ENCODE measurements around the gene HNRNPH3.
"Not testable (repeated sequence)": the region's sequence is repeated elsewhere in the genome, so short reads cannot be mapped to it uniquely, and the experiment has no call there.

The HNRNPH3 gene

DNA sequence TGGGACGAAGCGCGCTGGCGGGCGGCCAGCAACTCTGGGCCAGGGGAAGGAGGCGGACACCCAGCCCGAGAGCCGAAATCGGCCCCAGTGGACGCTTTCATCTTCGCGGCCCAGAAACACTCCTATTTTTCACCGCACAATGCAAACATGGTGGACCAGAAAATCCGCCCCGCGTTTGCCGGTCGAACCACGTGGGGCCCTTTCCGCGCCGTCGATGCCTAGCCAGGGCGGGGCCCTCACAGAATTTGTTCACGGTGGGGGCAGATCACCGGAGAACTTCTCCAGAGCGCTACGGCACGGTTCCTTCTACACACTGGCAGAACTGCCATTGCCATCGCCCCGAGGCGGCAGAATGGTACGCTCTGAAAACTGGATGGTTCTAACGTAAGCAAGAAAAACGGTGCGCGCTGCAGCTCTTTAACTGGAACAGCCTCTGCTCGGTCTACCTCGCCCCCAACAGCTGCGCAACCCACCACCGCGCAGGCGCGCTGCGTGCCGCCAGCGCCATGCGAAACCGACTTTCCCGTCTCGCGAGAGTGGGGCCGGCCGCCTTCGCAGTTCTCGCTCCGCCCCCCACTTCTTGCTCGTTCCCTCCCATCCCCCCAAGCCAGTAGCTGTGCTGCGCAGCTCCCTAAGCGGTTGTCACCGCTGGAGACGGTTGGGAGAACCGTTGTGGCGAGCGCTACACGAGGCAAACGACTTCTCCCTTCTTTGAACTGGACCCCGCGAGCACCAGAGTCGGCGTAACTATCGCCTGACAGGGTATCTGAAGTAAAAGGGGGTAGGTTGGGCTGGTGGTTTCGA lies at the start of gene HNRNPH3:
Gene HNRNPH3 (plus strand): TSS at position 610 of the 804 bp plus-strand sequence. CDS start 5,158 bp downstream, outside the sequence.
- peak; percentile 97 to 98 for DNase-seq (ENCODE audit: low read depth in 2 of 2)

DNA sequence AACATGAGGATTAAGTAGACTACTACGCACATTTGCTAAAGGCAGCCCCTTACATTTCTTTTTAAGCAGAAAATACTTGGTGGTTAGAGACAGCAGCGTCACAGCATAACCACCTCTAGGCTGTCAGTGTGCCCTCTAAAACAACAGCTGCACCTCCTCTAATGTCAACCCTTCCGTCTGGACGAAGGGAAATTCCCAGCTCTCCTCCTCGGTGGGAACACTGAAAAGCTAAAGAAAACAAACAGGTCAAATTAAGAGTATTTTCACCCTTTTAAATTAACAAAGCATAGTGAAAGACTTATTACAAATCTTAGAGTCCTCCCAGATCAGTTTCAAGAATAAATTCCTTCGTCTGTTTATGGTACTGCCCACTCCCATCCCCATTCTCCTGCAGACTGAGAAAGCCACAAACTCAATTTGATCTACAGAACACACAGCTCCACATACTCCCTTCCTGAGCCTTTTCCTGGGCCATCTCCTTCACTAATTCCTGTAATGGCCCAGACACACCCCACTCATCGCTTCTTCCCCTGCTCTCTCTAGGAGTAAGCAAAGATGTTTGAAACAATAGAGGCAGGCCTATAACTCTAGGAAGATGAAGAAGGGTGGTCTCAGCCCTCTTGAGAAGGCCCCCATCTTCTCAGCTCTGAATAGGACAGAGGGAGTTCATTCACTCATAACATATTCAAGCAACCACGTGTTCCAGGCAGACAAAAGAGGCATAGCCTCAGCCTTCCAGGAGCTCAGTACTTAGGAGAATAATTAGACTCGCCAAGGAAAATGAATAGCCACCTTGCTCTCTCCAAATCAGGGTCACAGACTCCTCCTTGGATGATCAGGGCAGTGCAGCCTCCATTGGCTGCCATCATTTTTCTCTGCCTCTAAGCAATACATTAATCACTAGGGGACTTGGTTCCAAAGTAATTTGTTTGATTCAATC lies 47.5 kb upstream of the HNRNPH3 start:
- DNase-seq (ENCODE audit: low read depth in 2 of 2) = no peak

GRCh38 chr10:68288717-68289116 lies 43.1 kb upstream of the HNRNPH3 start:
- DNase-seq (ENCODE audit: low read depth in 2 of 2) = no peak

GRCh38 chr10:68290736-68291135 lies 41.1 kb upstream of the HNRNPH3 start:
- no peak for DNase-seq (ENCODE audit: low read depth in 2 of 2)

DNA sequence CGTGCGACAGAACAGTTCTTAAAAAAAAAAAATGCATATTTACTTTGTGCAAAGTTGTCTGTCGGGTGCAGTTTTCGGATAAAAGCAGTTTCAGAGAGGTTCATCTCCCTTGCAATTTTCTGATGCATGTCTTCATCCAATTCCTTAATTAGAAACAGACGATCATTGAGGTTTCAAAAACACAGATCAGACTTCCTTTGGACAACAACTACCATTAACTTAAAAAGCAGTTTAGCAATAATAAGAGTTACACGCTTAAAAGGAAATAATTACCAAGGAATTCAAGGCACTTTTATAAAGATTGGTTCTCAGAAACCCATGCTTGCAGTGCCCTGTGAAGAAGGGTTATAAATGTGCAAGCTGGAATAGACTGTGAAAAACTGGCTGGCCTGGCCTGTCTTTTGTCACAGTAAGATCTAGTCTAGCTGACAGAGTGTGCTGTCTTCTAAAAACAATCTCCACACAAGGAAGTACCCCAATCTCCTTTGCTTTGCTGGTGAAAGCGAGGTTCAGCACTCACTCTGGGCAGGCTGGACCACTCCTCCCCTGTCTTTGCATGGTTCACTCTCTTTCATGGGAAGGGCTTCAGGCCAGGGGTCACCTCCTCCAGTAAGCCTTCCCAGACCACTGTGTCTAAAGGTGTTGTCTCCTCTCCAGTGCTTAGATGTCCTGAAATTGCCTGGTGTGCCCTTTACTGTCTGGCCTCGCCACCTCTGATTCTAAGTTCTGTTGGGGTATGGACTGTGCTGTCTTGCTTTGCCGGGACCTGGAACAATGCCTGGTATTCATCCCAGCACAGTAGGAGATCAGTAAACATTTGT lies 34.8 kb upstream of the HNRNPH3 start:
- DNase-seq (ENCODE audit: low read depth in 2 of 2) = no peak

DNA sequence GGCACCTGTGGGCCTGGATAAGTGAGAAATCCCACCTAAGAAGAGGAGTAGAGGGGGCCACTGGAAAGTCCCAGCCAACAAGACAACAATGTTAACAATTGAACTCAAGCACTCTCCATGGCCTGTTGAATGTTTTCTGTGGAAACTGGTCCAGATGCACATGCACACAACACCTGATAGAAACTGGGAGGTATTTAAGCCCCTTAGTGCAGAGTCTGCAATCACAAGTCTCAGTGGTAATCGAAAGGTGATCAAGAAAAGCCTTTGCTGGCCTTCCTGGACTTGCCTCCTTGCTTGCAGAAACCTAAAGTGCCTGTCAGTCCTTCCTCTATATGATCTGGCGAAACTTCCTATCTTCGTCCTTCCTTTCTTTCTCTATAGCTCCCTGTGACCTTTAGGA lies 30.6 kb upstream of the HNRNPH3 start:
- DNase-seq (ENCODE audit: low read depth in 2 of 2) = no peak

DNA sequence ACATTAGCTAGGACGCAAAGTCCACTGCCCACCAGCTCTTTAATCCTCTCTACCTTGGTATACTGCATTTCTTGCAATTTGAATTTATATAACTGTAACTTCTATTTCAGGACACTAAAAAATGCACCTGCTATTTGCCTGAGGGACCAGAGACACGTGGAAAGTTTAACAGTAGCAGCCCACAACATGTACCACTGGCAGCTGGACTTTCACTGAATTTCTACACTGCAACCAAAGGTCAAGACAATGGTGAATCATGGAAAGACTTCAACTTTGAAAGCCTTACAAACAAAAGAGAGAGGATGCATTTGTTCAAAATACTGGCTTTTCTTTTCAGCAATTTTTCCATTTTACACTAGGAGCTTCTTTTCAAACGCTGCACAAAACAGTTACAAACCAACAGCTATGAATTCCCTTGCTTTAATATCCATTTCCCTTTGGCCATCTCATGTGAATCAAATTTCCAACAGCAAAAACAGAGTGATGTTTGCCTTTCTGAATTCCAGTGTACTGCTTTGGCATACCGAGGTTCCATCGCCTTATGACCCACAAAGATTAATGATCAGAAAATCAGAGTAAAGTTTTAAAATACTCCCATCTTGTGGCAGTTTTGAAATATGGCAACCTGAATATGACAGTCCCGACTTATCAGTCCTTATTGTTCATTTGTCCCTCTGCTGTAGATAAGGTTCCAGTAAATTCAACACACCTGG lies 29.9 kb upstream of the HNRNPH3 start:
- DNase-seq (ENCODE audit: low read depth in 2 of 2) = no peak

DNA sequence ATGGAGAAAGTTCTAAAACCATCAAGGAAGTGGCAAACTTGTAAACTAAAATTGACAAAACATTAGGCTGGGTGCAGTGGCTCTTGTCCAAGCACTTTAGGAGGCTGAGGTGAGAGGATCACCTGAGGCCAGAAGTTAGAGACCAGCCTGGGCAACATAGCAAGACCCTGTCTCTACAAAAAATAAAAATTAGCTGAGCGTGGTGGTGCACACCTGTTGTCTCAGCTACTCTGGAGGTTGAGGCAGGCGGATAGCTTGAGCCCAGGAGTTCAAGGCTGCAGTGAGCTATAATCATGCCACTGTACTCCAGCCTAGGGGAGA lies 29.4 kb upstream of the HNRNPH3 start:
- DNase-seq (ENCODE audit: low read depth in 2 of 2) = no peak

DNA sequence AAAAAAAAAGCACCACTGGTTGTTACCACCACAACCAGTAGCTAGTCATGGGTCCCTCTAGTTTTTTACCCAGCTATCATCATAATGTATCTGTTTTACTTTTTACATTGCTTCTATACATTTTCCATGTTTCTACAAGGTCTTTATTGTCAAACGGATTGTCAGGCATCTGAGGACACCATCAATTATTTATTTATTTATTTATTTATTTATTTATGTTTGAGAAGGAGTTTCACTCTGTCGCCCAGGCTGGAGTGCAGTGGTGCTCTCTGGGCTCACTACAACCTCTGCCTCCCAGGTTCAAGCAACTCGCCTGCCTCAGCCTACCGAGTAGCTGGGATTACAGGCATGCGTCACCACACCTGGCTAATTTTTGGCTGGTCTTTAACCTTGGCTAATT lies 29.0 kb upstream of the HNRNPH3 start:
- DNase-seq (ENCODE audit: low read depth in 2 of 2) = no peak

GRCh38 chr10:68303849-68304412 lies 27.9 kb upstream of the HNRNPH3 start:
- no peak for DNase-seq (ENCODE audit: low read depth in 2 of 2)

DNA sequence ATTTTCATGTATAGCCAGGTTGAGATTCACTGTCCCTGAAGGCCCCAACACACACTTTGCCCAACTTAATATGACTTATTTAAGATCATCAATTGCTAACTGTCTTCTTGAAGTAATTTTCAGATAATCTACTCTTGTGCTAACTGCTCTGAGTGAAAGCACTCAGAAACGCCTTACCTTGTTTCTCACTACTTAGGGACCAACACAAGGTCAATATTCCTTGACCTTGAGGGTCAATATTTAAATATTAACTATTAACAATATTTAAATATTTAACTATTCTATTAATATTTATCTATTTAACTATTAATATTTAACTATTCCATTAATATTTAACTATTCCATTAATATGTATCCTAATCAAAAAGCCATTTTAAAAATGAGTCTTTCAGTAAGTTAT lies 26.0 kb upstream of the HNRNPH3 start:
- no peak for DNase-seq (ENCODE audit: low read depth in 2 of 2)

DNA sequence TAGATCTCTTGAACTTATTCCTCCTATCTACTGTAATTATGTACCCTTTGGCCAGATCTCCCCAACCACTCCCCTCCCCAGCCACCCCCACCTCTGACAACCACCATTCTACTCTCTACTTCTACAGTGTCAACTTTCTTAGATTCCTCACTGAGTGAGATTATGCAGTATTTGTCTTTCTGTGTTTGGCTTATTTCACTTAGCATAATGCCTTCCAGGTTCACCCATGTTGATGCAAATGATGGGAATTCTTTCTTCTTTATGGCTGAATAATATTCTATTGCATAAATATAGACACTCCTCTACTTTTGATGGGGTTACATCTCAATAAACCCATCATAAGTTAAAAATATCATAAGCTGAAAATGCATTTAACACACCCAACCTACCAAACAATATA lies 21.3 kb upstream of the HNRNPH3 start:
- no peak for DNase-seq (ENCODE audit: low read depth in 2 of 2)

GRCh38 chr10:68314930-68315329 lies 16.9 kb upstream of the HNRNPH3 start:
- not testable (repeated sequence) for DNase-seq (ENCODE audit: low read depth in 2 of 2)

GRCh38 chr10:68315582-68315981 lies 16.3 kb upstream of the HNRNPH3 start:
- DNase-seq (ENCODE audit: low read depth in 2 of 2) = no peak

DNA sequence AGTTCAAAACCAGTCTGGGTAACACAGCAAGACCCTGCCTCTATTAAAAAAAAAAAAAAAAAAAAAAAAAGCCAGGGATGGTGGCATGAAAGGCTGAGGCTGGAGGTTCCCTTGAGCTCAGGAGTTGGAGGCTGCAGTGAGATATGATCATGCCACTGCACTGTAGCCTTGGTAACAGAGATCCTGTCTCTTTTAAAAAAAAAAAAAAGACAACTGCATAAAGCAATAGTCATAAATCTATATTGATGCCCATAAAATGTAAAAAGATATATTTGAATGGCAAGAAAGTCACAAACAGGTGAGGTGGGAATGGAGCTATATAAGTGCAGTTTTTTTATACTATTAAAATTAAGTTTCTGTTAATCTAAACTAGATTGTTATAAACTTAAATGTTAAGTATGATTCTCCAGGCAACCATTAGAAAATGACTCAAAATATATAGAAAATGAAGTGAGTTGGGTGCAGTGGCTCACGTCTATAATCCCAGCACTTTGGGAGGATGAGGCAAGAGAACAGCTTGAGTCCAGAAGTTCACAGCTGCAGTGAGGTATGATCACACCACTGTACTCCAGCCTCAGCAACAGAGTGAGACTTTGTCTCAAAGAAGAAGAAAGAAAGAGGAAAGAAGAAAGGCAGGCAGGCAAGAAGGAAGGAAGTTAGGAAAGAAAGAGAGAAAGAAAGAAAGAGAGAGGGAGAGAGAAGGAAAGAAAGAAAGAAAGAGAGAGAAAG lies 13.4 kb upstream of the HNRNPH3 start:
- no peak for DNase-seq (ENCODE audit: low read depth in 2 of 2)

- DNase-seq (ENCODE audit: low read depth in 2 of 2) = not testable (repeated sequence)
Observed at GRCh38 chr10:68324396-68324795, 7.5 kb upstream of the HNRNPH3 start.

DNA sequence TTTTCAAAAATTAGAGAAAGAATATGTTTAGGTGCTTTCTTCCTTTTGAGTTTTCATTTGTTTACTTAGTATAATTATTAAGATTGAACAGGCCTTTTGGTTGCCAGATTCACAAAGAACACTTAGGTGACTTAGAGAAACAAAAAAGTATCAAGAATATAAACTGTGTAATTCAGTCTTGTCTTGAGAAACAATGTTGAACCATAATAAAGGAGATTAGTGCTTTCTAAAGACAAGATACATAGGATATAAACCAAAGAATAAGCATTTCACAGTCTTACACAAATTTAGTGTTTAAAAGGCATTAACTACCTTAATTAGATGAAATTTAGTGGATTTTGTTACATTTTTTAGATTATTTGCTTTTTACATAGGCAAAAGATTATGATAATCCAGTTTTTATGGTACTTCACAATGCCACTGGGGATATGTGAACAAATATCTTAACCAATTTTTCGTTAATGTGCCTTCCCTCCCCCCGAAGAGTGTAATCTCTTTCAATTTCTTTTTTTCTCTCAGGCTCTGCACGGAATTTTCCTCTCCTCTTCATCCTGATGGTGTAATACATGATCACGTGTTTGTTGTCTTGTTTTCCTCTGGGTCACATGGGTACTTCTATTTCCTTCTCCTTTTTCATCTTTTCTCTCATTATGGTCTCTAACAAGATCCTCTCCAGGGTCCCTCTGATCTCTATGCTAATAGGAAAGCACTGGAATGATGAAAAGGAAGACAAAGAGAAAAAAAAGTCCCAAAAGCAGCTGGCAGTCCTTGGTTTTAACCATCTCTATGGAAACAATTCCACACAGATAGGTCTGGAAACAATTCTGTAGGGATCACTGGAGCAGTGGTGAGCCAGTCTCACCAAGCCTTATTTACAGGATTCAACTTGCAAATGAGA lies 3.7 kb upstream of the HNRNPH3 start:
- no peak for DNase-seq (ENCODE audit: low read depth in 2 of 2)

- DNase-seq (ENCODE audit: low read depth in 2 of 2) = no peak
Observed at GRCh38 chr10:68329506-68329861, 2.4 kb upstream of the HNRNPH3 start.

- DNase-seq (ENCODE audit: low read depth in 2 of 2) = peak in 1 of 2 experiments; percentile 2
Observed at GRCh38 chr10:68330852-68331454, 911 bp upstream of the HNRNPH3 start.

All from stimulated activated CD4-positive, alpha-beta T cell treated with anti-CD3 and anti-CD28 coated beads, Interleukin-12 subunit alpha, Interleukin-12 subunit beta, amount 100 ng/mL, for 24 hours (primary cell).